Fibroblast of peridontal ligament (primary cell): ENCODE results near the gene OR5AU1.
A peak's percentile ranks its signal among the peaks of the same experiment; 100 is the strongest.

Source experiments
- DNase-seq: peaks from one replicate; pipeline ENCODE4 v3.0.0-alpha.2; 2010; ENCODE audit errors: extremely low read depth

The OR5AU1 gene

DNA sequence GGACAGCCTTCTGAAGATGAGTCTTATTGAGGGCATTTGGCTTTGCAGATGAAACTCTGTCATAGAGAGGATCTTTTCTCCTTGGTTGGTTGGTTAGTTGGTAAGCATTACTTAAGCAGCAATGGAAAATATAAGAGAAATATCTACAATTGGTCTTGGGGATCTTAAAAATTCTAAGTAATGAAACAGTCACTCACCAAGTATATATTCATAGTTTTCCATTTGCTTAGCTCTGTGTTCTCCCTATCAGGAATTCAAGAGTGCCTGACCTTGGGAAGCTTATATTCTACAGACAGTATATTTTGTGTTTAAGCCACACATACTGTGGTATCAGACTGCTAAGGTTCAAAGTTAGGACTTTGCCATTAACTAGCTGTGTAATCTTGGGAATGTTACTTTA lies at the start of gene OR5AU1:
Gene OR5AU1 (minus strand): TSS at position 101 of the 400 bp plus-strand sequence. CDS start 191 bp downstream, outside the sequence.
- no peak for DNase-seq

- DNase-seq, result no peak
Observed at GRCh38 chr14:21205026-21205677, 49.3 kb upstream of the OR5AU1 start.

DNA sequence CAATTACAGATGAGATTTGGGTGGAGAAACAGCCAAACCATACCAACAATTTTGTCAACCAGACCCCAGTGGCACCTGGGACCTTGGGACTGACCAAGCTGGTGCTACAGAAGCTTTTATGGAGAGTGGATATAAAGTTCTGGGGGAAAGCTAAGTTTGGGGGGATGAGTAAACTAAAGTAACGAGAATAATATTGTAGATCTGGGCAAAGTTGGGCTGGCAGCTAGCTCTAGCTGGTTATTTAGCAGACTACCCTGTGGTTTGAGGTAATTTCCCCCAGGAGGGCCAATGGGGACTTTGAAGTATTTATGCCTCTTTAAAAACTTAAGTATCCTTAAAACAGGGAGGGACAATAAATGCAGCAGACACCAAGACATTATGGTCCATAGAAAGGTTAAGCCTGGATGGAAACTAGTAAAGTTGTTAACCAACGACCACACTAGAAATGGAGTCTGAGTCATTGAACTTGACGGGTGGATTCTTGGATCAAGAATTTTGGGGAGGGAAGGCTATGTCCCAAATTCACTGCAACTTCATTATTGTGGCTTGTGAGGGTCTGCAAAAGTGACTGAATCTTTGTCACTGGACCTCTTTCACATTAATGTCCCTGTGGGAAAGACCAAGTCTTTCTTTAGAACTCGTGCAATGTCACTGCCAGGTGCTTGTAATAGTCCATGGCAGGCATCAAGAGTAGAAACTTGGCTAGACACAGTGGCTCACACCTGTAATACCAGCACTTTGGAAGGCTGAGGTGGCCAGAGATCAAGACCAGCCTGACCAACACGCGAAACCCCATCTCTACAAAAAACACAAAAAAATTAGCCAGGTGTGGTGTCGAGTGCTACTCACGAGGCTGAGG lies 48.5 kb upstream of the OR5AU1 start:
- DNase-seq, result no peak

DNA sequence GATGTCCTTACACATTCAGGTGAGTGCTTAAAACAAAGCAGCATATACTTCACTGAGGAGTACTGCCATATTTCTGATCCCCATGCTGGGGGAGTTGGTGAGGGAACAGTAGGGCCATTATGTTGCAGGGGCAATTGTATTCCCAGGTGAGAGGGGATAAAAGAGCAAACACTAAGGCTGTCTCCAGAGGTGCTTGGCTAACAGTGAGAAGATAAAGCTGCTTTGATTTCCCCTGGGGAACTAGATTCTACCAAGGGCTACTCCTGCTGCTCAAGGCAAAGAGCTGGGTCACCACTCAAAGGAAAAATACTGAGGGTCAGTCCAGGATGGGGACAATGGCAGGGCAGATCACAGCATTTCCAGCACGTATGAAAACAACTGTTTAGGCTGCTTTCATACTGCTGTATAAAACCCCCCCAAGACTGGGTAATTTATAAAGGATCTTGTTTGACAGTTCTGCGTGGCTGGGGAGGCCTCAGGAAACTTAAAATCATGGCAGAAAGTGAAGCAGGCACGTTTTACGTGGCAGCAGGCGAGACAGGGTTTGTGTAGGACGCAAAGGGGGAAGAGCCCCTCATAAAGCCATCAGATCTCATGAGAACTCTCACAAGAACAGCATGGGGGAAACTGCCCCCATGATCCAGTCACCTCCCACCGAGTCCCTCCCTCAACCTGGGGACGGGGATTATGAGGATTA lies 47.8 kb upstream of the OR5AU1 start:
- DNase-seq, result no peak

DNA sequence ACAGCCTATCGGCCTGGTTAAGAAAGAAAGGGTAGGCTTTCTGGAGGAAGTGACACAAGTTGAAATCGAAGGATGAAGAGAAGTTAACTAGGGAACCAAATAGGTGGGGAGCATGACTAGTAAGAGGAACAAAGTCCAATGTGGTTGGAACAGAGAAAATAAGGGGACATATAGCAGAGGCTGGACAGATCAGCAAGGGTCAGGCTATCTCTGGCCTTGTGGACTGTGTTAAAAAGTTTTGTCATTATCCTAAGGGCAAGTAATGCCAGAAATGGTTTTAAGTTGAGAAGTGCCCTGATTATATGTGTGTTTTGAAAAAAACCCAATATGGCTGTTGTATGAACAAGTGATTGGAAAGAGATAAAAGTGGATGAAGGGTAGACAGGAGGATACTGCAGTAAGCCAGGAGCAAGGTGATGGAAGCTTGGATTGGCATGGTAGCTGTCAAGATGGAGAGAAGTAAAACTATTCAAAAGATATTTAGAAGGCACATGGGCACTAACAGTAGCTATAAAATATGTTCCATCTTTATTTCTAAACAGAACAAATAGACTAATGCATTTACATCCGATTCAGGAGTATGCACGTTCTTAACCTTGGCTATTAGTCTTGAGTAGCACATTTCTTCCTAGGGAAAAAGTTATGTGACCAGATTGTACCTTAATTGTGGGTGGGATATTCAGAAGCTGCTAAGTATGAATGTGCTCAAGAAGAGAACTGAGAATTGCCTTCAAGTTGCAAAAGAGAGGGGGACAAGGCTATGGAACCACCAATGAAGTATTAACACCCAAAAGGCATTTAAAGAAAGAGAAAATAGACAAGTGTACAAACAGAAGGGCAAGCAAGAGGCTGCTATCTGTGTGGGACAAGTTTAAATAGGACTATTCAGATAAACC lies 46.8 kb upstream of the OR5AU1 start:
- no peak for DNase-seq

GRCh38 chr14:21201732-21202462 lies 46.0 kb upstream of the OR5AU1 start:
- no peak for DNase-seq

DNA sequence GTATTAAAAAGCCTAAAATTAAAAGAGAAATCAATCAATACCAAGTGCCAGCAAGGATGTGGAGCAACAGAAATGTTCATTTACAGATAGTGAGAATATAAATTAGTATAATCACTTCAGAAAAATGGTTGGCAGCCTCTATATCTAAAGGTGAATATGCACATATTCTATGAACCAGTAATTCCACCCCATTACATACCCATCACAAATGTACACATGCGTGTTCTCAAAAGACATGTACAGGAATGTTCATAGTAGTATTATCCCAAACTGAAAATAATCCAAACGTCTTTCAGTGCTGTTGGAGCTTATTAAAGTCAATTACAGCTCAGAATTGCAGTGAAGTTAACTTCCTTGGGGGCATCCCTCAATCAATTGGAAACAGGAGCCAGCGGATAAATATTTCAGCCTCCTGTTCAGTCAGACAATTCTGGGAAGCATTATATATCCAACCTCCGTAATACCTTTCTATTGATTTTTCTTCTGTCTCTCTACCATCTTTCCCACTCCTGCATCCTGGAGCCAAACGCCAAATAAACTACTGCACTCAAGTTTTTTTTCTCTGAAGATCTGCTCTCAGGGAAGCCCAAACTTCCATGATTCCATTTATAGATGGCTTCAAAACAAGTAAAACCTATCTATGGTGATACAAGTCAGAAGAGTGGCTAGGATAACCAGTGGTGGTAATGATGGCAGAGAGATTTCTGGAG lies 45.0 kb upstream of the OR5AU1 start:
- DNase-seq, result no peak

- peak; percentile 40 for DNase-seq
Observed at GRCh38 chr14:21199611-21200560, 44.0 kb upstream of the OR5AU1 start.

- no peak for DNase-seq
Observed at GRCh38 chr14:21197418-21198205, 41.7 kb upstream of the OR5AU1 start.

- no peak for DNase-seq
Observed at GRCh38 chr14:21194597-21194996, 38.7 kb upstream of the OR5AU1 start.

GRCh38 chr14:21192875-21193535 lies 37.1 kb upstream of the OR5AU1 start:
- no peak for DNase-seq

DNA sequence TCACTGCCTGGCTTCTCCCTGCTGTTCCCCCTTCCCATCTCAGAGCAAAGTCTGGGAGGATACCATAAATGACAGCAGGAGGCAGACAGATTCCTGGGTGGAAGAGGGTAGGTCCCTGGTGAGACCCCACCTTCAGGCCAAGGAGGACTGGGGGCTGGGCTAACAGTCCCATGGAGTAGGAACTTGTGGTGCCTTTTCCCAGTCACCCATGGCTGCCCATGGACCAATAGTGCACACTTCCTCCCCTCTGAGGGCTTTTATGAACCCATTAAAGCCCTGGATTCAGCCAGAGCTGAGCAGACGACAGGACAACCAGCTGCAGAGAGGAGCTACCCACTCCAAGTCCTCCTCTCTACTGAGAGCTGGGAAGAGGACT lies 36.6 kb upstream of the OR5AU1 start:
- DNase-seq, result no peak

GRCh38 chr14:21191809-21192446 lies 36.1 kb upstream of the OR5AU1 start:
- DNase-seq, result no peak

DNA sequence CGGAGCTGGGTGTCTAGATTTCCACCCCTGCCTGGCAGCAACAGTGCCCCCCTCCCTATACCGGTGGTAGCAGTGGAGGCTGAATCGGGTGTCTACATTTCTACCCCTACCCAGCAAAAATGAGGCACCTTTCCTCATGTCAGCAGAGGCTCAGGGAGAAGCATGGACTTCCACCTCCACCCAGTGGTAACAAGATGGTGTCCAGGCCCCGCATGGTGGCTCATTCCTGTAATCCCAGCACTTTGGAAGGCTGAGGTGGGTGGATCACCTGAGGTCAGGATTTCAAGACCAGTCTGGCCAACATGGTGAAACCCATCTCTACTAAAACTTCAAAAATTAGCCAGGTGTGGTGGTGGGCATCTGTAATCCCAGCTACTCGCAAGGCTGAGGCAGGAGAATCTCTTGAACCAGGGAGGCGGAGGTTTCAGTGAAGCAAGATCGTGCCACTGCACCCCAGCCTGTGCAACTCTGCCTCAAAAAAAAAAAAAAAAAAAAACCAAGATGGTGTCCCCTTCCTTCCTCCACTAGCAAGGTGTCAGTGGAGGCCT lies 35.5 kb upstream of the OR5AU1 start:
- no peak for DNase-seq

DNA sequence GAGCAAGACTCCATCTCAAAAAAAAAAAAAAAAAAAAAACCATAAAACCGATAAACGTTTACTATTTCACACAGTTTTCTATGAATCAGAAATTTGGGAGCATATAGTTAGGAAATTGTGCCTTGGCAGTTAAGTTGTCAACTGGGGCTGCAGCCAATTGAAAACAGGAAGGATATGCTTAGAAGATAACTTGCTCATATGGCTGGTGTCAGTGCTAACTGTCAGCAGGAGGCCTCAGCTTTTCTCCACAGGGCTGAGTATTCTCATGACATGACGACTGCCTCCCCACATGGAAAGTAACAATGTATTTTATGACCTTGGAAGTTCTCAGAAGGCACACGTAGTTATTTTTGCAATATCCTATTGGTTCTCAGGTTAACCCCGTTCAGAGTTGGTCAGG lies 29.6 kb upstream of the OR5AU1 start:
- no peak for DNase-seq

- no peak for DNase-seq
Observed at GRCh38 chr14:21184254-21184653, 28.4 kb upstream of the OR5AU1 start.

GRCh38 chr14:21182166-21182565 lies 26.3 kb upstream of the OR5AU1 start:
- no peak for DNase-seq
